ENCODE measurements around the gene NCBP3. TPM values are rescaled to one million over a fixed set of nuclear protein-coding genes. Genes with fewer than 3 reads are reported as not detected.

The NCBP3 gene
- total and polyA plus RNA-seq, 2 of the 4 experiments (the other 2 are of a cell fraction), result 10.8 to 13.5 TPM

DNA sequence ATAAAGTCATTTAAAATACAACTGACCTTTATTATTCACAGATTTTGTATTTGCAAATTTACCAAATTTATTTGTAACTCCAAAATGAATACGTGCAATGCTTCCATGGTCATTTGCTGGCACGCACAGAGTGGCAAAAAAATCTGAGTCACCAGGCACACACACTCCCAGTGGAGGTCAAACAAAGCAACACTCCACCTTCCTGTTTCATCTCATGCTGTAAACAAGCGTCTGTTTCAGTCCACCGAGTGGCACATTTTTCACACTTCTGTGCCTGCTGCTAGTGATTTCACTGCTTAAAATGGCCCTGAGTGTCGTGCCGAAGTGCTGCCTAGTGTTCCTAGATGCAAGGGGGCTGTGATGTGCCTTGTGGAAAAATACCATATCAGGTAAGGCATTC is 27.3 kb downstream of the NCBP3 start:
- no peak overlapping the region for H2BK5ac ChIP-seq (ENCODE audit: low read depth, low read length, poor library complexity, severe bottlenecking)
- H2BK120ac ChIP-seq (ENCODE audit: low read depth, low read length), result no peak overlapping the region
- H3K4ac ChIP-seq (ENCODE audit: low read depth, low read length), result no peak overlapping the region
- H3K4me2 ChIP-seq (ENCODE audit: low read depth, low read length), result no peak overlapping the region
- H4K20me1 ChIP-seq (ENCODE audit: insufficient read depth, low read length), result no peaks in the 10 kb centered on the region
- 57% methylated on average over 3 of the region's 6 CpGs; no CpG with 5 or more reads in 1 of the 2 experiments for WGBS, 2 experiments (ENCODE audit: extremely low coverage in 2 of 2, insufficient read length in 1 of 2)
- H3K23ac ChIP-seq (ENCODE audit: low read depth, low read length), result no peak overlapping the region
- ATAC-seq (ENCODE audit: low read depth), result no peak
- no peak overlapping the region for H4K91ac ChIP-seq (ENCODE audit: insufficient read depth, low read depth, low read length)
- in situ Hi-C loops (cut with MboI; ENCODE audit: low sequenced_read_pairs) (loop anchor here (25.0 kb wide), 1 partner anchor 781 kb away; no protein-coding TSS in a partner anchor), intact Hi-C loops (cut with micrococcal nuclease) (no loop called here), dilution Hi-C loops (cut with HindIII; ENCODE audit: low sequenced_read_pairs, unreplicated experiment) (no loop called here)
- ChIA-PET POLR2A (ENCODE audit: unreplicated experiment) (no interaction called here), CTCF (no interaction called here)
- H3K18ac ChIP-seq (ENCODE audit: low read depth, low read length), result no peak overlapping the region
- H3K4me3 ChIP-seq (ENCODE audit: insufficient read depth, low read depth, low read length), result no peak overlapping the region
- peak overlapping the region; percentile 15 for H2AK9ac ChIP-seq (replicated peaks; ENCODE audit: low read depth, low read length, poor library complexity)
- H3K36me3 ChIP-seq (ENCODE audit: control insufficient read depth, insufficient read depth, low read length), result peaks cover 46% of the 10 kb centered on the region
- H2BK15ac ChIP-seq (ENCODE audit: low read depth, low read length), result no peak overlapping the region
- no peak overlapping the region for H4K5ac ChIP-seq (ENCODE audit: low read depth, low read length)
- H3K79me1 ChIP-seq (ENCODE audit: low read depth in 1 of 2, low read length in 2 of 2), result peaks cover 6 to 7% of the 10 kb centered on the region in 2 experiments; a peak in 2 of 4 replicates
- H3K9me3 ChIP-seq (ENCODE audit: control insufficient read depth, insufficient read depth, low read length), result no peaks in the 10 kb centered on the region
- no TSS peak for BruUV-seq (replicated peaks)
- H3K27me3 ChIP-seq (ENCODE audit: control insufficient read depth, insufficient read depth, low read length), result no peaks in the 10 kb centered on the region
- no peak for DNase-seq
- no peak overlapping the region for H2AK5ac ChIP-seq (ENCODE audit: low read depth, low read length)
- no peak overlapping the region for H3K9ac ChIP-seq (ENCODE audit: low read depth, low read length)
- no peaks in the 10 kb centered on the region for H3K4me1 ChIP-seq (ENCODE audit: control insufficient read depth, insufficient read depth, low read length)
- no peak overlapping the region for H2BK20ac ChIP-seq (ENCODE audit: low read depth, low read length)
- no peak overlapping the region for H3K56ac ChIP-seq (ENCODE audit: extremely low read depth, insufficient read depth, low read length)
- H3K9me1 ChIP-seq (ENCODE audit: insufficient read depth, low read length), result peaks cover 3% of the 10 kb centered on the region; the same call in 1 of the 2 replicates
- H3K14ac ChIP-seq (replicated peaks; ENCODE audit: low read depth, low read length), result no peak overlapping the region
- no peak for TF ChIP-seq MAFK (IDR thresholded peaks at IDR 0.05; ENCODE audit: low read depth, low read length)
- TF ChIP-seq RAD21 (IDR thresholded peaks at IDR 0.05; ENCODE audit: low read length), result no peak
- TF ChIP-seq ELK1 (IDR thresholded peaks at IDR 0.05; ENCODE audit: borderline replicate concordance, low read depth, low read length), result no peak
- no peak for TF ChIP-seq POLR2A (IDR thresholded peaks at IDR 0.05; ENCODE audit: low read depth, low read length)
- no peak for TF ChIP-seq CHD1 (IDR thresholded peaks at IDR 0.05; ENCODE audit: low read depth, low read length)
- no peak for TF ChIP-seq FOS (IDR thresholded peaks at IDR 0.05; ENCODE audit: low read depth, low read length)
- no peak for TF ChIP-seq MXI1 (IDR thresholded peaks at IDR 0.05; ENCODE audit: borderline replicate concordance, low read depth, low read length)
- TF ChIP-seq RFX5 (IDR thresholded peaks at IDR 0.05; ENCODE audit: low read depth, low read length), result no peak
- no peak for TF ChIP-seq CEBPB (IDR thresholded peaks at IDR 0.05; ENCODE audit: low read depth, low read length)
- no peak for TF ChIP-seq MAZ (IDR thresholded peaks at IDR 0.05; ENCODE audit: borderline replicate concordance, low read depth, low read length)
- TF ChIP-seq USF2 (IDR thresholded peaks at IDR 0.05; ENCODE audit: low read depth, low read length), result no peak
- no peak for TF ChIP-seq SMC3 (IDR thresholded peaks at IDR 0.05; ENCODE audit: low read depth, low read length)
- no peak for TF ChIP-seq NFE2L2 (IDR thresholded peaks at IDR 0.05; ENCODE audit: low read depth, low read length)
- TF ChIP-seq BHLHE40 (IDR thresholded peaks at IDR 0.05; ENCODE audit: low read depth, low read length), result no peak
- TF ChIP-seq, protein P1, sequence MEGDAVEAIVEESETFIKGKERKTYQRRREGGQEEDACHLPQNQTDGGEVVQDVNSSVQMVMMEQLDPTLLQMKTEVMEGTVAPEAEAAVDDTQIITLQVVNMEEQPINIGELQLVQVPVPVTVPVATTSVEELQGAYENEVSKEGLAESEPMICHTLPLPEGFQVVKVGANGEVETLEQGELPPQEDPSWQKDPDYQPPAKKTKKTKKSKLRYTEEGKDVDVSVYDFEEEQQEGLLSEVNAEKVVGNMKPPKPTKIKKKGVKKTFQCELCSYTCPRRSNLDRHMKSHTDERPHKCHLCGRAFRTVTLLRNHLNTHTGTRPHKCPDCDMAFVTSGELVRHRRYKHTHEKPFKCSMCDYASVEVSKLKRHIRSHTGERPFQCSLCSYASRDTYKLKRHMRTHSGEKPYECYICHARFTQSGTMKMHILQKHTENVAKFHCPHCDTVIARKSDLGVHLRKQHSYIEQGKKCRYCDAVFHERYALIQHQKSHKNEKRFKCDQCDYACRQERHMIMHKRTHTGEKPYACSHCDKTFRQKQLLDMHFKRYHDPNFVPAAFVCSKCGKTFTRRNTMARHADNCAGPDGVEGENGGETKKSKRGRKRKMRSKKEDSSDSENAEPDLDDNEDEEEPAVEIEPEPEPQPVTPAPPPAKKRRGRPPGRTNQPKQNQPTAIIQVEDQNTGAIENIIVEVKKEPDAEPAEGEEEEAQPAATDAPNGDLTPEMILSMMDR (conservative IDR thresholded peaks at IDR 0.05; ENCODE audit: low read depth, low read length), result no peak
- no peak for TF ChIP-seq RCOR1 (IDR thresholded peaks at IDR 0.05; ENCODE audit: insufficient replicate concordance, low read length)
- H2AFZ ChIP-seq (replicated peaks; ENCODE audit: low read length, poor library complexity), result no peak overlapping the region
- H3K27ac ChIP-seq (ENCODE audit: insufficient read depth, low read length), result no peak overlapping the region
- H4K8ac ChIP-seq (ENCODE audit: low read depth in 2 of 2, low read length in 2 of 2), result no peak overlapping the region

All from IMR-90 (cell line).